Chondrocyte (in vitro differentiated cells): Measurements from ENCODE around the gene SYTL1. TPM values are rescaled to one million over a fixed set of nuclear protein-coding genes. Genes with fewer than 3 reads are reported as not detected.

Experiments
- DNase-seq: peaks from one replicate; pipeline ENCODE4 v3.0.0; 2021; ENCODE audit warnings: mixed read lengths, low spot score
- H3K27ac Mint-ChIP-seq: one replicate; pipeline ENCODE4 v1.8.0; 2021; ENCODE audit warnings: mild to moderate bottlenecking, moderate library complexity, mixed read lengths; ENCODE audit not compliant: unreplicated experiment
- H3K27me3 Mint-ChIP-seq: 2 replicates; pipeline ENCODE4 v1.8.0; 2021; ENCODE audit warnings: low read depth, mixed read lengths
- H3K36me3 Mint-ChIP-seq: 2 replicates; pipeline ENCODE4 v1.8.0; 2021; ENCODE audit warnings: low read depth, mixed read lengths
- H3K4me1 Mint-ChIP-seq: 2 replicates; pipeline ENCODE4 v1.8.0; 2021; ENCODE audit warnings: low read depth, mild to moderate bottlenecking, mixed read lengths
- H3K4me3 Mint-ChIP-seq: one replicate; pipeline ENCODE4 v1.8.0; 2021; ENCODE audit warnings: mild to moderate bottlenecking, moderate library complexity, mixed read lengths; ENCODE audit not compliant: unreplicated experiment
- H3K9me3 Mint-ChIP-seq: 2 replicates; pipeline ENCODE4 v1.8.0; 2021; ENCODE audit warnings: low read depth, mixed read lengths
- long read RNA-seq: library from polyadenylated mRNA; stranded (forward); transcript quantifications from one replicate; pipeline ENCODE4 v2.0.0, GENCODE V29; 2021
- total RNA-seq: library from RNA; stranded (reverse); gene quantifications from 3 replicates; pipeline ENCODE4 v1.2.1, GENCODE V29; 2021
- TF ChIP-seq, protein P1 (sequence below): fragments of 200-600 bp; sonication (generic); IDR thresholded peaks from 2 replicates; pipeline ENCODE4 v1.5.0; 2021; ENCODE audit warnings: antibody characterized with exemption, mild to moderate bottlenecking, moderate library complexity

Gene SYTL1, protein sequence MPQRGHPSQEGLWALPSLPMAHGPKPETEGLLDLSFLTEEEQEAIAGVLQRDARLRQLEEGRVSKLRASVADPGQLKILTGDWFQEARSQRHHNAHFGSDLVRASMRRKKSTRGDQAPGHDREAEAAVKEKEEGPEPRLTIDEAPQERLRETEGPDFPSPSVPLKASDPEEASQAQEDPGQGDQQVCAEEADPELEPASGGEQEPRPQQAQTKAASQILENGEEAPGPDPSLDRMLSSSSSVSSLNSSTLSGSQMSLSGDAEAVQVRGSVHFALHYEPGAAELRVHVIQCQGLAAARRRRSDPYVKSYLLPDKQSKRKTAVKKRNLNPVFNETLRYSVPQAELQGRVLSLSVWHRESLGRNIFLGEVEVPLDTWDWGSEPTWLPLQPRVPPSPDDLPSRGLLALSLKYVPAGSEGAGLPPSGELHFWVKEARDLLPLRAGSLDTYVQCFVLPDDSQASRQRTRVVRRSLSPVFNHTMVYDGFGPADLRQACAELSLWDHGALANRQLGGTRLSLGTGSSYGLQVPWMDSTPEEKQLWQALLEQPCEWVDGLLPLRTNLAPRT
- 0.82 to 1.2 TPM (median 0.85 TPM) in 3 replicates for total RNA-seq
- long read RNA-seq, partial matches to known transcripts, result 0 of 1 reads
- long read RNA-seq, other reads (novel, unspliced or antisense), result 0 of 1 reads

DNA sequence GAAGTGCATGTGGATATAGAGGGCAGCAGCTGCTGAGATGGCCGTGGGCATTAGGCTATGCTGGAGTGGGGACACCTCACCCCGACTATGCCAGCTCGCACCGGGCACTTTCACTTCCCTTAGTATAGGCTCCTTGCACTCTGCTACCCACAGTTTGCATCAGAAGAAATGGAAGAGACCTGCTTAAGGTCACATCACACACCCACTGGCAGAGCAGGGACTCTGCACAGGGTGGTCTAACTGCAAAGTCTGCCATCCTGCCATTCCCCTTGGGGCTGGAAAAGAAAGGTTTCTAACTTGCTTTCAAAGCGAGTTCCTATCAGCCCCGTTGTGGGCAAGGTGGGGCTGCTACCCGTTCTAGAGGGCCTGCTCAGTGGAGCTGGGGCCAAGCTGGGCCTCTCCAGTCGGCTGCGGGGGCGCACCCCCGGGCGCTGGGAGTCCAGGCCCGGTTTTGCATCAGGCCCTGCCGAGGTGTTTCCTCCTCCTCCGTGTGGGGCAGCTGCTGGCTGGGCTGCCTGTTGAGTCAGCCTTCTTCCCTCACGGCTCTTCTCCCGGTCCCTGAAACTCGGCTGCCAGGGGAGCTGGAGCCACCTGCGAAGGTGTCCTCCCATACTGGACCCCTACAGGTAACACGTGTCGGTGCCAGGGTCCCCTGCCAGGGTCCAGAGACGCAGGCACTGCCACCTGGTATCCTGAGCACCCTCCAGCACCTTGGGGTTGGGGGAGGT is at the start of gene SYTL1:
Gene SYTL1 (plus strand): TSS at position 498 of the 728 bp plus-strand sequence. CDS start 3,313 bp downstream, outside the sequence.
- TF ChIP-seq, protein P1, sequence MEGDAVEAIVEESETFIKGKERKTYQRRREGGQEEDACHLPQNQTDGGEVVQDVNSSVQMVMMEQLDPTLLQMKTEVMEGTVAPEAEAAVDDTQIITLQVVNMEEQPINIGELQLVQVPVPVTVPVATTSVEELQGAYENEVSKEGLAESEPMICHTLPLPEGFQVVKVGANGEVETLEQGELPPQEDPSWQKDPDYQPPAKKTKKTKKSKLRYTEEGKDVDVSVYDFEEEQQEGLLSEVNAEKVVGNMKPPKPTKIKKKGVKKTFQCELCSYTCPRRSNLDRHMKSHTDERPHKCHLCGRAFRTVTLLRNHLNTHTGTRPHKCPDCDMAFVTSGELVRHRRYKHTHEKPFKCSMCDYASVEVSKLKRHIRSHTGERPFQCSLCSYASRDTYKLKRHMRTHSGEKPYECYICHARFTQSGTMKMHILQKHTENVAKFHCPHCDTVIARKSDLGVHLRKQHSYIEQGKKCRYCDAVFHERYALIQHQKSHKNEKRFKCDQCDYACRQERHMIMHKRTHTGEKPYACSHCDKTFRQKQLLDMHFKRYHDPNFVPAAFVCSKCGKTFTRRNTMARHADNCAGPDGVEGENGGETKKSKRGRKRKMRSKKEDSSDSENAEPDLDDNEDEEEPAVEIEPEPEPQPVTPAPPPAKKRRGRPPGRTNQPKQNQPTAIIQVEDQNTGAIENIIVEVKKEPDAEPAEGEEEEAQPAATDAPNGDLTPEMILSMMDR, result no peak
- H3K4me3 Mint-ChIP-seq, result peak within 1 kb of the TSS; percentile 36
- no peaks in the 10 kb centered on the region for H3K36me3 Mint-ChIP-seq
- peak within 1 kb of the TSS; percentile 74 for H3K27ac Mint-ChIP-seq
- H3K9me3 Mint-ChIP-seq, result no peaks in the 10 kb centered on the region
- no peak for DNase-seq
- peaks cover 24% of the 10 kb centered on the region for H3K4me1 Mint-ChIP-seq
- H3K27me3 Mint-ChIP-seq, result no peaks in the 10 kb centered on the region

DNA sequence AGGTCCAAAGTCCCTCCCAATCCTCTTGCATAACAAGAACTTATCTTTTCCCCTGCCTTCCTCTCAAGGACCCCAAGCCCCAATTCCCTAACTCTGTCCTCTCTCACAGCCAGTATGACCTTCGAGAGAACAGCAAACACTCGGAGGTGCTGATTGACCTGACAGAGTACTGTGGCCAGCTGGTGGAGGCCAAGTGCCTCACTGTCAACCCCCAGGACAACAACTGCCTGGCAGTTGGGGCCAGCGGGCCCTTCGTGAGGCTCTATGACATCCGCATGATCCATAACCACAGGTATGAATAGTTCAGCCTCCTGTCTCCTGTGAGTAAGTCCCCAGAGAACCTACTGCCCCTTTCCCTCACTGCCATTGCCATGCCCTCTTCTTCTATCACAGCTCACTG is 49.7 kb upstream of the SYTL1 start:
- no peak for DNase-seq
- peaks cover 24% of the 10 kb centered on the region for H3K36me3 Mint-ChIP-seq
- no peak overlapping the region for H3K4me3 Mint-ChIP-seq
- H3K27ac Mint-ChIP-seq, result no peak overlapping the region
- H3K4me1 Mint-ChIP-seq, result no peaks in the 10 kb centered on the region
- TF ChIP-seq, protein P1, result no peak
- no peaks in the 10 kb centered on the region for H3K27me3 Mint-ChIP-seq
- no peaks in the 10 kb centered on the region for H3K9me3 Mint-ChIP-seq

GRCh38 chr1:27293915-27294314 is 47.9 kb upstream of the SYTL1 start:
- Mint-ChIP-seq H3K27me3 (no peaks in the 10 kb centered on the region), H3K4me1 (peaks cover 11% of the 10 kb centered on the region), H3K27ac (no peak overlapping the region), H3K4me3 (no peak overlapping the region), H3K9me3 (no peaks in the 10 kb centered on the region), H3K36me3 (peaks cover 16% of the 10 kb centered on the region)
- TF ChIP-seq, protein P1, result no peak
- DNase-seq, result peak; percentile 51

GRCh38 chr1:27296773-27297291 is 45.0 kb upstream of the SYTL1 start:
- H3K9me3 Mint-ChIP-seq, result no peaks in the 10 kb centered on the region
- H3K27ac Mint-ChIP-seq, result no peak overlapping the region
- H3K4me1 Mint-ChIP-seq, result peaks cover 40% of the 10 kb centered on the region

More at GRCh38 chr1:27296773-27297291, 45.0 kb upstream of the SYTL1 start:
- DNase-seq, result no peak
- no peak overlapping the region for H3K4me3 Mint-ChIP-seq
- H3K36me3 Mint-ChIP-seq, result peaks cover 10% of the 10 kb centered on the region
- TF ChIP-seq, protein P1, result peak; percentile 79
- no peaks in the 10 kb centered on the region for H3K27me3 Mint-ChIP-seq
